Measurements from ENCODE around the gene INO80E. TPM values are rescaled to one million over a fixed set of nuclear protein-coding genes. Genes with fewer than 3 reads are reported as not detected.

Gene INO80E
- total and polyA plus RNA-seq, 8 donors: 3.5 to 319 (median 52.3) TPM

GRCh38 chr16:30030011-30030685 lies 34.1 kb downstream of the INO80E start:
- peaks cover 7 to 12% (median 9%) of the 10 kb centered on the region in 4 donors for H3K4me1 ChIP-seq
- 17 to 23% (median 19%) methylated on average over 23 of the region's 23 CpGs for WGBS, 5 donors
- H3K9me3 ChIP-seq: no peaks in the 10 kb centered on the region
- no peaks in the 10 kb centered on the region for H3K36me3 ChIP-seq
- DNase-seq: no peak
- no peak for TF ChIP-seq EP300 (IDR thresholded peaks at IDR 0.05)
- no peak for TF ChIP-seq POLR2A (IDR thresholded peaks at IDR 0.05)
- no peak for TF ChIP-seq CTCF (IDR thresholded peaks at IDR 0.05)
- no peak for TF ChIP-seq POLR2AphosphoS5 (IDR thresholded peaks at IDR 0.05)
- H3K4me3 ChIP-seq: no peak overlapping the region
- intact Hi-C loops (cut with DNase I; ENCODE audit: low total_unique reads): no loop called here
- no peak overlapping the region for H3K27ac ChIP-seq
- peaks cover 24 to 98% (median 75%) of the 10 kb centered on the region in 3 donors for H3K27me3 ChIP-seq

GRCh38 chr16:30030841-30031413 lies 34.9 kb downstream of the INO80E start, which contains the start of gene TLCD3B:
TLCD3B (minus strand) TSS chr16:30031271; CDS start chr16:30030527, 744 bp downstream.
- no peaks in the 10 kb centered on the region for H3K36me3 ChIP-seq
- no peaks in the 10 kb centered on the region for H3K9me3 ChIP-seq
- TF ChIP-seq POLR2A (IDR thresholded peaks at IDR 0.05) (no peak), CTCF (IDR thresholded peaks at IDR 0.05) (no peak), EP300 (IDR thresholded peaks at IDR 0.05) (no peak), POLR2AphosphoS5 (IDR thresholded peaks at IDR 0.05) (no peak)
- H3K4me3 ChIP-seq: peak within 1 kb of the TSS; percentile 5 to 26 (median 20)
- peak in 1 of 2 donors; percentile 43 for DNase-seq
- peaks cover 24 to 98% (median 70%) of the 10 kb centered on the region in 3 donors for H3K27me3 ChIP-seq
- peaks cover 7 to 12% (median 9%) of the 10 kb centered on the region in 4 donors for H3K4me1 ChIP-seq
- no peak within 1 kb of the TSS for H3K27ac ChIP-seq
- WGBS, 5 donors: 0 to 5% (median 2%) methylated on average over 17 to 27 of the region's 27 CpGs
- intact Hi-C loops (cut with DNase I; ENCODE audit: low total_unique reads): no loop called here

- no peak overlapping the region for H3K27ac ChIP-seq
- DNase-seq: no peak
- no peaks in the 10 kb centered on the region for H3K9me3 ChIP-seq
- intact Hi-C loops (cut with DNase I; ENCODE audit: low total_unique reads): no loop called here
- peak overlapping the region in 2 of 4 donors; percentile 5 to 26 for H3K4me3 ChIP-seq
- TF ChIP-seq POLR2A (IDR thresholded peaks at IDR 0.05) (no peak), CTCF (IDR thresholded peaks at IDR 0.05) (no peak), POLR2AphosphoS5 (IDR thresholded peaks at IDR 0.05) (no peak), EP300 (IDR thresholded peaks at IDR 0.05) (no peak)
- peaks cover 7 to 12% (median 9%) of the 10 kb centered on the region in 4 donors for H3K4me1 ChIP-seq
- 16 to 23% (median 21%) methylated on average over 11 of the region's 11 CpGs for WGBS, 5 donors
- no peaks in the 10 kb centered on the region for H3K36me3 ChIP-seq
- peaks cover 21 to 98% (median 70%) of the 10 kb centered on the region in 3 donors for H3K27me3 ChIP-seq
These were observed 35.5 kb downstream of the INO80E start for GRCh38 chr16:30031477-30031918.

- Histone ChIP-seq H3K9me3 (no peaks in the 10 kb centered on the region), H3K4me1 (peaks cover 7 to 12% (median 9%) of the 10 kb centered on the region in 4 donors), H3K27ac (no peak overlapping the region), H3K4me3 (no peak overlapping the region), H3K36me3 (no peaks in the 10 kb centered on the region), H3K27me3 (peaks cover 19 to 97% (median 70%) of the 10 kb centered on the region in 3 donors)
- intact Hi-C loops (cut with DNase I; ENCODE audit: low total_unique reads): no loop called here
- TF ChIP-seq CTCF (IDR thresholded peaks at IDR 0.05): peak in 4 of 7 experiments; percentile 33 to 63 (median 48)
- TF ChIP-seq POLR2AphosphoS5 (IDR thresholded peaks at IDR 0.05): no peak
- no peak for TF ChIP-seq EP300 (IDR thresholded peaks at IDR 0.05)
- 24 to 36% (median 26%) methylated on average over 10 to 12 of the region's 12 CpGs for WGBS, 5 donors
- DNase-seq: peak; percentile 48 to 82
These were observed 36.2 kb downstream of the INO80E start for GRCh38 chr16:30032083-30032819.

All from stomach (tissue), 9 donors.